OCI-M2 (cell line): ENCODE measurements around the gene RANBP17.
A peak's percentile ranks its signal among the peaks of the same experiment; 100 is the strongest.
"Not testable (repeated sequence)": the region's sequence is repeated elsewhere in the genome, so short reads cannot be mapped to it uniquely, and the experiment has no call there.

Source experiments
- DNase-seq: peaks from one replicate; lab custom pipeline; 2025; ENCODE audit not compliant: unreplicated experiment; lab: John Stamatoyannopoulos, UW

Gene RANBP17

DNA sequence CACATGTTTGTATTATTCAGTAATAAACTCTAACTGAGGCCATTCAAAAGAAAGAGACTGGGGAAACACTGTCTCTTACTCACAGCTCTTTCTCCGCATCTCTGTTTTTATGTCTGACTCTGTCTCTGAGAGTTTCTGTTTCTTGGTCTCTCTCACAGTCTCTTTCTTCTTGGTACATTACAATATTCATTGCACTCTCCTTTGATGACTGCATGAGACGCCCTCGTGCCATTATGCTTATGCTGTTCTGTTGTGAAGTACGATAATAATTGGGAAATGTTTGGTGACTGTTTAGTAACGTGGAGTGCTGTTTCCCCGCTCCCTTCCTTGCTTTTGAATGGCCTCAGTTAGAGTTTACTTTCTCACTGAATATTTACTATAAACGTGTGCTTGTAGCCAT, 421.9 kb downstream of the RANBP17 start:
- DNase-seq: no peak

DNA sequence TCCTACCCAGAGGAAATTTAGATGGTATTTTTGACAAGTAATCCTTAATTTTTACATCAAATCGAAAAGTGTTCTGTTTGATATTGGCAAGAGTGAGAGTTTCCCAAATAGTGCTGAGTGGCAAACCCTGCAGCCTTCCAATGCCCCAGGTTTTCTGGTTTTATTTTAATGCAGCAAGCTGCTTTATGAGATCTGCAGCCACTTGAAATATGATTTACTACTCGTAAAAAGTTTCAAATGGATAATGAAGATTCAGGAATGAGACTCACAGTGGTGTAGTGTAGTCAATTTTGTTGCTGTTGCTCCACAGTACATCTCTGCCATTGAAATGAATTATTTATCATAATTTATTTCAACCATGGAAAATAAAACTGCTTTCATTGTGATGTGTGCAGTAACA, 423.6 kb downstream of the RANBP17 start:
- no peak for DNase-seq

DNA sequence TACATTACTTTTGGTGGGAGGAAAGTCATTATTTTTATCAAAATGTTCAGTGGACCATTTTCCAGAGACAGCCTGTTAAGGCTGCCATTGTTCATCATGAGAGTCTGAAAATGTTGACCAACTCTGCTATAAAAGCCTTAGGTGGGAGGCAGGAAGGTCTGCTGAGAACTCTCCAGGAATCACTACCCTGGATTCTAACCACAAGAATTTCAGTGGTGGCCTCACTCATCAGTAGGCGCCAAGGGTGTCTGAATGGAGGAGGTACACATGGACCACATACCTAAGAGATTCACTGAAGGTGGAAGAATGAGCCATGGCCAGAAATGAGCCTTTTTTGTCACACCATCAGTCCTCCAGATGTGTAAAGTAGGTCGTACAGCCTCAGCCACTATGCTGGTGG, 426.2 kb downstream of the RANBP17 start:
- no peak for DNase-seq

DNA sequence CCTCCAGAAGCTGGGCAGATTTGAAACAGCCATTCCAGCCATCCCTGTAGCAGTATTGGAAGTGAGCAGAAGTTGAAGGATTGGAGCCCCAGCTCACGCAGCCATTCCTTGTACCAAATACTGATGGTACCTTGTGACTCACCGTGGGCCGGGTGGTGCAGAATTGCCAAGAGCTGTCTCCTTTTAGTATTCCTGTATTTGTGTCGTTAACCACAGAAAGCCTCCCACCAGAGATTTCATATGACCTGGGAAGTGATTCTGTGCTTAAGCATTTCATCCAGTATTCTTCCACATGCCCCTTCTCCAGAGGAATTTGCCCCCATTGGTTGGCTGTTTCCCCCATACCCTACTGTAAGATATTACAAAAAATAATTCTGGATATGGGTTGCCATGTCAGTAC, 429.6 kb downstream of the RANBP17 start:
- DNase-seq: no peak

DNA sequence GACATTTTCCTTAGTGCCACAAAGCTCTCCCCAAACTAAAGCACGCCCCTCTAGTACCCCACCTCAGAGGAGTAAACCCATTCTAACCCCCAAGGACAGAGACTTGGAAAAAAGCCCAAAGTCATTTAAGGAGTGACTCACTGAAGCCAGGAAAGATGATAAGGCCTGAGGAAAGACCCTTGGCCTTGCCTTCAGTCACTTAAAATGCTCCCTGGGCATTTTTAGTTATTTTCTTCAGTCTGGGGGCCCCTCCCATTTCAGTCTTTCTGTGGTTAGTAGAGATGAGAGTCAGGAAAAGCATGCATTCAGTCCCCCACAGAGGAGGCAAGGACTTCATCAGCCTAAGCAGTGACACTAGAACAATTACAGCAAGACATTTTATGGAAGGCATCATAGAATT, 433.5 kb downstream of the RANBP17 start:
- no peak for DNase-seq

DNA sequence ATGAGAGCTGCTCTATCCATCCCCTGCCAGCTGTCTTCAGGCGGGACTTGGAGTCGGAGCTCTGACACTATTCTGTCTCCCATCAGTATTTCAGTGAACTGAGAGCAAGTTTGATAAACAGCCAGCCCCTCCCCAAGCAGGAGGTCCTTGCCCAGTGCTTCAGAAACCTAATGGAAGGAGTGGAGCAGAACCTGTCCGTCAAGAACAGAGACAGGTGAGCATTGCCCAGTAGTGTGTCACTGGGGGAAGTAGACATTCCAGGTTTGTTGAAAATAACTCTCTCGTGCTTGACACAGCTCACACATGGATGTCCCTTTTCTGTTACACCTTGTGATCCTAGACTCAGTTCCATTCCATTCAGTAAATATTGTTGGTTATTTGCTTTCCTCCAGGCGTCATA, 434.0 kb downstream of the RANBP17 start:
- DNase-seq: no peak

DNA sequence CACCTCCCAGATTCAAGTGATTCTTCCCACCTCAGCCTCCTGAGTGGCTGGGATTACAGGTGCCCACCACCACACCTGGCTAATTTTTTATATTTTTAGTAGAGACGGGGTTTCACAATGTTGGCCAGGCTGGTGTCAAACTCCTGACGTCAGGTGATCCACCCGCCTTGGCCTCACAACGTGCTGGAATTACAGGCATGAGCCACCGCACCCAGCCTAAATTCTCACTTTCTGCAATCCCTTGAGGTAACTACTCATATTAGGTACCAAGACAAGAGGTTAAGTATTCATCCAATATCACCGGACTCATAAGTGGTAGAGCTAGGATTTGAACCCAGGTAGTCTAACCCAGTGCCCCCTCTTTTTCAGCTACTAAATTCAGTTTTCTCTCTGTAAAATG, 436.1 kb downstream of the RANBP17 start:
- DNase-seq: not testable (repeated sequence)

DNA sequence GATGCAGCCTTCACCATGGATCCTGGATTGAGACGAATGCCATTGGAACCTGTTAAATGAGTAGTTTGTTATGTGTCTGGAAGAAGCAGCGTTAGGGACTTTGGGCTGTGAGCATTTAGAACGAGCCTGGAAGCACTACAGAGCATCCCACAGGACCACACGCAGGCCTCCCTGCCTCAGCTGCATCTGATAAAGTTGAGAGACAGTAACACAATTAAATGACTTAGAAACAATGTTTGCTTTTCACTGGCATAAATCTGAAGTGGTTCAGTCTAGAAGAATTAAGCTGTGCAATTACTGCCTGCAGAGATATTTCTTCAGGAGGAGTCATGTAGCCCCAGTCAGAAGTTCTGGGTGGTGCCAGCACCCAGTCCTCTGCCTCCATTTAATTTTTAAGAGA, 437.4 kb downstream of the RANBP17 start:
- DNase-seq: no peak

DNA sequence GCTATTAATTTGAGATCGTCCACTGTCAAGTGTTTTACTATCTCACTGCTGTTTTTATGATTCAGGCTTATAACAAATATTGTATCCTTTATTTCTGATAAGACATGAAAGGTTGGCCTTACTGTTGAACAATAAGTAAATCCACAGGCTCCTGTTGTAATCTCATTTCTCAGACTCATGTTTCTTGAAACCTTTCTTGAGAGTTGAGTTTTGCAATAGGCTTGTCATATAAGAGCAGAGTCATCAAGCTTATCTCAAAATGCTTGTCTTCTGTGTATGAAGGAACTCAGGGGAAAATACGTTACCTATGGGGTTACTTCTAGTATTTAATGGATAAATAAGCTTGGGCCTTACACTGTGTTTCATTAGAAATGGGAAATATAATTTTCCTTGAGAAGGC, 438.0 kb downstream of the RANBP17 start:
- no peak for DNase-seq

DNA sequence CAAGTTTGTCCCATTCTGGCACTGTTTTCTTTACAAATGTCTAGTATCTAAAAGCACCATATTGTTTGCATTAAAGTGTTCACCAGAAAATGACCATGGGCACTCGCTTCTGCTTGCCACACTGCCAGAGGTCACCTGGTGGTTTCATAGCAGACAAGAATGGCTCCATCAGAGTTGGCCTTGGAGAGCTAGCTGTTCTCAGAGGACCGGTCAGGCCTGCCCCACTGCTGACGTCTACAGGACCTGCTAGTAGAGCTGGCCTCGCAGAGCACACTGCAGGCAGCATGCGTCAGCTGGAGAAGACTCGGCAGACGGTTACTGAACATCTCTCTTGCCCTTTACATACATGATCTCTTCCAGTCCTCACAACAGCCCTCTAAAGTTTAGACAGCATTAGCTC, 438.5 kb downstream of the RANBP17 start:
- no peak for DNase-seq

DNA sequence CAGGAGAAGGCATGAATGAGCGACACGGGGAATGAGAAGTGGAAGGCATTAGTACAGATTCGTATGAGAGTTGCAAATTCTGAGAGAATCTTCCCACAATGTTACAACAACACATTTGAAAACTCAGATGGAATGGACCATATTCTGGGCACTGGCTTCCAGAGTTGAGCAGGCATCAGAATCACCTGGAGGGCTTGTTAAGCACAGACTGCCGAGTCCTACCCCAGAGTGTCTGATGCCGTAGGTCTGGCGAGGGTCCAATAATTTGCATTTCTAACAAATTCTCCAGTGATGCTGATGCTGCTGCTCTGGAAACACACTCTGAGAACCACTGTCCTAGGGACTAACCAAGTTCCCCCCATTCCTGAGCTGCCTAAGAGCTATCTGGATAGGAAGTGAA, 444.3 kb downstream of the RANBP17 start:
- no peak for DNase-seq

DNA sequence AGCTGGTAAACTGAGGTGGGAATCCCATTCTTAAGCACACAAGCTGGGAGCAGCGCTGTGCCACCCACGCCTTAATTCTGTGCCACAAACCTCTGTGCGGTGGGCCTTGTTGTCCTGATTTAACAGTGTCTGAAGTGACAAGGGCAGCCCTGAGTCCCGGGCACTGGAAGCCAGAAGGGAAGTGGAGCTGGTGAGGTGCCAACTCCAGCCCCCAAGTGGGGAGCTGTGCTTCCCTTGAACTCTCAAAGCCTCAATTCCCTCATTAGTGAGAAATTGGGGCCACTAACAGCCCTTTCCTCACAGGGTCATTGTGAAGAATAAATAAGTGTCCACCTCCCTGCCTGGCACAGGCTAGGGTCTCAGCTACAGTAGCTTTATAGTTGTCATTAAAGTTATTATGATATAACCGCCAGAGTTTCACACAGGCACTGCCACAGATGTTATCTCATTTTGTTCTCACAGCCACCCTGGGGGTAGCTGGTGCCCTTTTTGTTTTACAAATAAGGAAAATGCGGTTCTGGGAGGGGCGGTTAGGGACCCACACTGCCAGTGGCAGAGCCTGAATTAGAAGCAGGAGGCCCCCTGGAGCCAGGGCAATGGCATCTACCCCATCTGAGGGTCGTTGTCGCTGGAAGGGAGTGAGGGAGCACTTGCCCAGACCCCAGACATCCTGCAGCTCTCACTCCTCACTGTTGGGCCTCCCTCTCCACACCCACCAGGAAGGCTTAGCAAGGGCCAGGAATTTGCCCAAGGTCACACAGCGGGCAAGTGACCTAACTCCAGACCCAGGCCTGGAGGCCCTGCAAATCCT, 445.2 kb downstream of the RANBP17 start:
- no peak for DNase-seq

DNA sequence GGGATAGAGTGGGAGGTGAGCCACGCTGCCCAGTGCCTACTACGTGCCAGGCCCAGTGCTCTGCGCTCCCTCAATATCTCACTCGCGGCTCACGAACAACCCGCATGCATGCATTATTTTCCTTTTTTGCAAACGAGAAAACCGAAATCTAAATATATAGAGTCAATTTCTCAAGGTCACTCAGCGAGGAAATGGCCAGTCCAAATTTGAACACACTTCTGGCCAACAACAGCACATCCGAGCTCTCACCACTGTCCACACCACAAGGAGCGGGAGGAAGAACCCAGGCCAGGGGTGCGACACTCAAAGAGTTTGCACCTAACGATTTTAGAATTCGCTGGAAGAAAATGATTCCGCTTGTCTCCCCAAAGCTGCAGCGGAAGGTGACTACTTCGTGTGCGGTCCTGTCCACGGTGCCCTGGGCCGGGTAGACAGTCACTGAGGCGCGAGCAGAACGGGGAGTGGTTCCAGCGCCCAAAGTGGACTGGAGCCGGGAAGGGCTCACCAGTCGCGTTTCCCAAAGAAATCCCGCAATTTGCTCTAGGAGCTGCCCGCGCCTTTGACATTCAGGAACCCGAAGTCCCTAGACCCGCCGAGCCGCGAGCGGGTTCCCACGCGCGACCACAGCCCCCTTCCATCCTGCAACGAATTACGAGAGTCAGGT, 446.1 kb downstream of the RANBP17 start:
- DNase-seq: no peak

DNA sequence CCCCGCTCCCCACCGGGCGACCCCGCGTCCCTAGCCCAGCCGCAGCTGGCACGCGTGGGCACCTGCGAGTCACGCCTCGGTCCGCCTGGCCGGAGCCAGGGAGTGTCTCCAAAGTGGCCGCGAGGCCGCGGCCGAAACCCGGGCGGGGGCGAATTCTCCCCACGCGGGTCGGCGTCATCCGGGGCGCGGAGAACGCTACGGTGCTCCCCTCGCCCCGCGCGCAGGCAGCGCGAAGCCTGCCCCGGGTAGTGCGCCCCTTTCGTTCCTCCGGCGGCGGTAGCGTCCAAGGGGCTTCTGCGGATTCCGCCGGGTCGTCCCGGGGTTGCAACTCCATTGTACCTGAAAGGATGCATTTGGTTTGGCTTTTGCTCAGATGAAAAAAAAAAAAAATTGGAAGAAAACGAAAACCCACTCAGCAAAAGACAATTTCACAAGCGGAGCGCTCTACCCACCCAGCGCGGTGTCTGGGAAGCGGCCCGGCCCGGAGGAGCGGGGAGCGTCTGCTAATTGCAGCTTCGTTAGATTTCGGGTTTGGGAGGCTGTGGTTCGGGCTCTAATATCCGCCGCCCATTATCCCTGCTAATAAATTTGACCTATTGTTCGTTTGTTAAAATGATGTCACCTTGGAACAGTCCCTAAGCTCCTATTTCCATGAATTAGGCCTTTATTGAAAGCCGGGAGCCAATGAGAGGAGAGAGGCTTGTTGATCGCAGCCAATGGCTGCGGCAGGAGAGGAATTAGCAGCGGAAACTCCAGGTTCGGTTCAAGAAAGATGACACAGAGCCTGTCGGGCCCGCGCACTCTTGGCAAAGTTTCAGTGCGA, 446.8 kb downstream of the RANBP17 start, which contains the start of gene TLX3:
Gene TLX3 (plus strand): TSS at position 796 of the 823 bp plus-strand sequence. CDS start 118 bp downstream, outside the sequence.
- peak; percentile 10 for DNase-seq

DNA sequence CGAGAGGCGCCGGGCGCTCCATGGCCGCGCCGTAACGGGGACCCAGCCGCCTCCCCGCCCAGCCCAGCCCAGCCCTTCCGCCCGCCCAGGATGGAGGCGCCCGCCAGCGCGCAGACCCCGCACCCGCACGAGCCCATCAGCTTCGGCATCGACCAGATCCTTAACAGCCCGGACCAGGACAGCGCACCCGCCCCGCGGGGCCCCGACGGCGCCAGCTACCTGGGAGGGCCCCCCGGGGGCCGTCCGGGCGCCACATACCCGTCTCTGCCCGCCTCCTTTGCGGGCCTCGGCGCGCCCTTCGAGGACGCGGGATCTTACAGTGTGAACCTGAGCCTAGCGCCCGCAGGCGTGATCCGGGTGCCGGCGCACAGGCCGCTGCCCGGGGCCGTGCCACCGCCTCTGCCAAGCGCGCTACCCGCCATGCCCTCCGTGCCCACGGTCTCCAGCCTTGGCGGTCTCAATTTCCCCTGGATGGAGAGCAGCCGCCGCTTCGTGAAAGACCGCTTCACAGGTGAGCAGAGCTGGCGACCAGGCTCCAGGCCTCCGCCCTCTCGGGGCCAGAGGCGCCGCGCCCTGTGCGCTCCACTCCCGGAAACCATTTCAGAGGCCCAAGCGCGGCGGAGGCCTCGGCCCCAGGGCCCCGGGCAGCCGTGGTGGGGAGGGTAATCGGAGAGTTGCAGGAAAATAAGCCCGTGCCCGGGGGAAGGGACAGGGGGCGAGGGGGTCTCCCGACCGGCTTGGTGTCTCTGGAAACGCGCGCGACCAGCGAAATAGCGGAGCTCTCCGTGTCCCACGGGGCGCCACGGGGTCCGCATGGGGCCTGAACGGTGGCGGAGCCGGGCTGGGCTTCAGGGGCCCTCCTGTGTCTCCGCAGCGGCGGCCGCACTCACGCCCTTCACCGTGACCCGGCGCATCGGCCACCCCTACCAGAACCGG, 447.7 kb downstream of the RANBP17 start:
- no peak for DNase-seq

DNA sequence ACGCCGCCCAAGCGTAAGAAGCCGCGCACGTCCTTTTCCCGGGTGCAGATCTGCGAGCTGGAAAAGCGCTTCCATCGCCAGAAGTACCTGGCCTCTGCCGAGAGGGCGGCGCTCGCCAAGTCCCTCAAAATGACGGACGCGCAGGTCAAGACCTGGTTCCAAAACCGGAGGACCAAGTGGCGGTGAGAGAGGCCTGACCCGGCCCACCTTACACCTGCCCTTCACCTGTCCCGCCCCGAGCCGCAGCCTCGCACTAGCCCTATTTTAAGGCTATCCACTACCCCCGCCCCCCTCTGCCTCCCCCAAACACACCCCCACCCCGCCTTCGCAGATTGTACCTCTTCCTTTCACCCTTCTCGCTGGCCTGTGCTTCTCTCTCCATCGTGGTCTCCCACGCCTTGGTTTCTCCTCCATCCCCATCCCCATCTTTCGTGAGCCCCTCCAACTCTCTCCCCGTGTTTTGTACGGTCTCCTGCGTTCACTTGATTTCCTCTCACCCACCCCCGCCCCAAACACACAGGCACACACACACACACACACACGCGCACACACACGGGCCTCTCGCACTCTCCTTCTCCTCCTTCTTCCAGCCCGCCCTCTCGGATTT, 448.5 kb downstream of the RANBP17 start:
- no peak for DNase-seq

DNA sequence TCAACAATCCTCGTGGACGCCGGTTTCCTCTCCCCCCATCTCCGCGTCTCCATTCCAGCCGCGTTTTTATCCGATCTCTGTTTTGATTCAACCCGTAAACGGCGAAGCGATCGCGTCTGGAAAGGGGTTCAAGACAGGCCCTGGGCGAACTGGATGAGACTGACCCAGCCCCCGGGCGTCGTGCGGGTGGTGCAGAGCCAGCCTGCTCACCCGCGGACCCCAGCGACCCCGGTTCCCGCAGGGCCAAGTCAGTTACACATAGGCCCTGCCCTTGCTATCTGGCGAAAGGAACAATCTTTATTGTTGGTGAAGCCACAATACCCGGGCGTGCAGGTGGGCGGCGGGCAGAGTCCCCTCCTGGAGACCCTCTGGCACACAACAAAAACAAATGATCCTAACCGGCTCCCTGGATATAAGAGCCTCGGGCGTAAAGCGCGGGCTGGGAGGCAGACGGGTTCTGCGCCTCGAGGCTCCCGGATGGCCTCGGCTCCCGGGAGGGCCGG, 449.1 kb downstream of the RANBP17 start:
- DNase-seq: no peak

DNA sequence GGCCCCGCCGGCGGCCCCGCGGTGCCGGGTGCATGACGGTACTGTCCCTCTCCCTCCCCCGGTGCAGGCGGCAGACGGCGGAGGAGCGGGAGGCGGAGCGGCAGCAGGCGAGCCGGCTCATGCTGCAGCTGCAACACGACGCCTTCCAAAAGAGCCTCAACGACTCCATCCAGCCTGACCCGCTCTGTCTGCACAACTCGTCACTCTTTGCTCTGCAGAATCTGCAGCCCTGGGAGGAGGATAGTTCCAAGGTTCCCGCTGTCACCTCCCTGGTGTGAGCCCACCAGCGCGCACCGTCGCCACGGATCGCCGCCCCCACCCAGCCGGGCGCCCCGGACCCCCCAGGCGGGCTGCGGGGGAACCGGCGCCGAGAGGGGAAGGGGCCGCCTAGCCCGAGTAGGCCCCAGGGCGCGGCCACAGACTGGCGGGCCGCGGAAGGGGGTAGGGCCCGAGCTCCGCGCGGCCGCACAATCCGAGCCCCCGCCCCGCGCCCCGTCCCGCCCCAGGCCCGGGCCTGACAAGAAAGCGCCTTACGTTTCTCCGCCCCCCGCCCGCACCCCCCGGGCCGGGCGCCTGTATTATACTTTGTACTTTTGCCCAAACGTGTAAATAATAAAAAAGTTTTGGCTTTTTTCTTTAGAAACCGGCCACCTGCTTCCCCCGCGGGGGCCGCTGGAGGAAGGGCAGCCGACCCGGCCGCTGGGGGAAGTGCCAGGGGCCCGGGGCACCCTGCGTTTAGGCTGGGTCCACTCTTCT, 449.7 kb downstream of the RANBP17 start:
- no peak for DNase-seq
